Measurements from ENCODE around the gene MYLK4. TPM values are rescaled to one million over a fixed set of nuclear protein-coding genes. Genes with fewer than 3 reads are reported as not detected.

MYLK4 gene
- 10 to 100 TPM in 7 of 12 donors, 1 to 10 TPM in 4, not detected in 1; 5.8 to 20.3 (median 11.5) TPM for polyA plus RNA-seq (ENCODE audit: insufficient read length in 12 of 12)
- long read RNA-seq, donor 1, result 0 reads
- long read RNA-seq, donor 2, partial matches to known transcripts, result 13 of 30 reads
- long read RNA-seq, donor 2, other reads (novel, unspliced or antisense), result 17 of 30 reads
- long read RNA-seq, donor 3, result 0 reads
- long read RNA-seq, donor 4, partial matches to known transcripts, result 5 of 11 reads
- long read RNA-seq, donor 4, other reads (novel, unspliced or antisense), result 6 of 11 reads
- long read RNA-seq, donor 5, partial matches to known transcripts, result 67 of 67 reads
- long read RNA-seq, donor 5, other reads (novel, unspliced or antisense), result 0 of 67 reads
- long read RNA-seq, donor 6, partial matches to known transcripts, result 0 of 10 reads
- long read RNA-seq, donor 6, other reads (novel, unspliced or antisense), result 10 of 10 reads
- long read RNA-seq, donor 7, result 0 reads
- long read RNA-seq, donor 8, partial matches to known transcripts, result 15 of 44 reads
- long read RNA-seq, donor 8, other reads (novel, unspliced or antisense), result 29 of 44 reads
- long read RNA-seq, donor 9, result 0 reads
- long read RNA-seq, donor 10, partial matches to known transcripts, result 86 of 102 reads
- long read RNA-seq, donor 10, other reads (novel, unspliced or antisense), result 16 of 102 reads
- long read RNA-seq, donor 11, partial matches to known transcripts, result 83 of 93 reads
- long read RNA-seq, donor 11, other reads (novel, unspliced or antisense), result 10 of 93 reads

- no peak for DNase-seq
These were observed at the start of gene MYLK4 for GRCh38 chr6:2750832-2751231. MYLK4 (minus strand) TSS chr6:2750922; CDS start chr6:2749294, 1,628 bp downstream.

GRCh38 chr6:2799936-2800527, 49.3 kb upstream of the MYLK4 start:
- no peak for DNase-seq

GRCh38 chr6:2798586-2799134, 47.9 kb upstream of the MYLK4 start:
- no peak for DNase-seq

- no peak for DNase-seq
These were observed 46.9 kb upstream of the MYLK4 start for GRCh38 chr6:2797564-2798031.

- no peak for DNase-seq
These were observed 46.1 kb upstream of the MYLK4 start for GRCh38 chr6:2796861-2797260.

GRCh38 chr6:2795956-2796355, 45.2 kb upstream of the MYLK4 start:
- DNase-seq, result no peak

GRCh38 chr6:2795162-2795561, 44.4 kb upstream of the MYLK4 start:
- DNase-seq, result no peak

- no peak for DNase-seq
These were observed 43.5 kb upstream of the MYLK4 start for GRCh38 chr6:2794171-2794730.

- DNase-seq, result no peak
These were observed 42.9 kb upstream of the MYLK4 start for GRCh38 chr6:2793534-2794151.

- DNase-seq, result no peak
These were observed 41.8 kb upstream of the MYLK4 start for GRCh38 chr6:2792330-2793110.

- no peak for DNase-seq
These were observed 40.8 kb upstream of the MYLK4 start for GRCh38 chr6:2791450-2791974.

GRCh38 chr6:2790588-2791449, 40.1 kb upstream of the MYLK4 start:
- peak; percentile 63 for DNase-seq

GRCh38 chr6:2786269-2786668, 35.5 kb upstream of the MYLK4 start:
- no peak for DNase-seq

GRCh38 chr6:2784930-2785329, 34.2 kb upstream of the MYLK4 start:
- no peak for DNase-seq

- no peak for DNase-seq
These were observed 33.3 kb upstream of the MYLK4 start for GRCh38 chr6:2784061-2784460.

- DNase-seq, result no peak
These were observed 32.7 kb upstream of the MYLK4 start for GRCh38 chr6:2783188-2783963.

GRCh38 chr6:2782825-2783187, 32.1 kb upstream of the MYLK4 start:
- DNase-seq, result peak; percentile 40

GRCh38 chr6:2782356-2782708, 31.6 kb upstream of the MYLK4 start:
- no peak for DNase-seq

Data from muscle of arm (tissue), 14 donors.